Prostate gland (tissue), 2 donors: ENCODE results near the gene GMDS. TPM values are rescaled to one million over a fixed set of nuclear protein-coding genes. Genes with fewer than 3 reads are reported as not detected.

Experiments
- DNase-seq: peaks from one replicate; pipeline ENCODE4 v3.0.0-alpha.2; 2019; ENCODE audit warnings: low spot score
- H3K27ac ChIP-seq, 2 donors: fragments of 200-600 bp; sonication (generic); 2 replicates each; pipeline ENCODE4 v1.5.1; 2017 to 2019
- H3K27me3 ChIP-seq: fragments of 200-600 bp; sonication (generic); replicated peaks from 2 replicates; pipeline ENCODE4 v1.5.1; 2019; ENCODE audit not compliant: insufficient read depth
- H3K36me3 ChIP-seq, 2 donors: fragments of 200-600 bp; sonication (generic); 1 replicate in 1 of 2; 2 replicates in 1 of 2; pipeline versions ENCODE4 v1.5.1 to v1.8.1; 2017 to 2019
- H3K4me1 ChIP-seq: fragments of 200-600 bp; sonication (generic); replicated peaks from 2 replicates; pipeline ENCODE4 v1.5.1; 2019
- H3K4me3 ChIP-seq, 2 donors: fragments of 200-600 bp; sonication (generic); 2 replicates each; pipeline ENCODE4 v1.5.1; 2017 to 2019
- H3K9me3 ChIP-seq: fragments of 200-600 bp; sonication (generic); 2 replicates; pipeline ENCODE4 v1.5.1; 2017
- POLR2A ChIP-seq: fragments of 450-650 bp; IDR thresholded peaks from one replicate; pipeline ENCODE4 v1.6.1; 2016; ENCODE audit warnings: antibody characterized with exemption, mild to moderate bottlenecking
- POLR2AphosphoS5 ChIP-seq: sonication (generic); formaldehyde crosslinking; IDR thresholded peaks from one replicate; pipeline ENCODE4 v1.6.1; 2017; ENCODE audit warnings: antibody characterized with exemption
- WGBS: methylation state at CpG from one replicate; pipeline ENCODE4 v1.1.5; 2018; 5-methylcytosine and 5-hydroxymethylcytosine counted together
- intact Hi-C: fragments of 100-400 bp; cut with DNase I; formaldehyde crosslinking; loops from one replicate; pipeline ENCODE4 v1.14.2; 2022
- total RNA-seq, 2 donors: library from RNA; depleted of rRNA; stranded (reverse); fragments of >200 nt; gene quantifications; one replicate each; pipeline ENCODE4 v1.1.0, GENCODE V29; 2016
- TF ChIP-seq, protein P1 (sequence below), 4 experiments: fragments of 200-600 bp in 2 of 4; fragments of 450-650 bp in 2 of 4; sonication (generic) in 2 of 4; IDR thresholded peaks; 1 replicate in 3 of 4; 2 replicates in 1 of 4; pipeline ENCODE4 v1.5.1; 2016 to 2019; ENCODE audit warnings: antibody characterized with exemption in 4 of 4, mild to moderate bottlenecking in 2 of 4, moderate library complexity in 2 of 4

The GMDS gene
- total RNA-seq, 2 donors from 2014 or later = 24.9 to 29.9 TPM

DNA sequence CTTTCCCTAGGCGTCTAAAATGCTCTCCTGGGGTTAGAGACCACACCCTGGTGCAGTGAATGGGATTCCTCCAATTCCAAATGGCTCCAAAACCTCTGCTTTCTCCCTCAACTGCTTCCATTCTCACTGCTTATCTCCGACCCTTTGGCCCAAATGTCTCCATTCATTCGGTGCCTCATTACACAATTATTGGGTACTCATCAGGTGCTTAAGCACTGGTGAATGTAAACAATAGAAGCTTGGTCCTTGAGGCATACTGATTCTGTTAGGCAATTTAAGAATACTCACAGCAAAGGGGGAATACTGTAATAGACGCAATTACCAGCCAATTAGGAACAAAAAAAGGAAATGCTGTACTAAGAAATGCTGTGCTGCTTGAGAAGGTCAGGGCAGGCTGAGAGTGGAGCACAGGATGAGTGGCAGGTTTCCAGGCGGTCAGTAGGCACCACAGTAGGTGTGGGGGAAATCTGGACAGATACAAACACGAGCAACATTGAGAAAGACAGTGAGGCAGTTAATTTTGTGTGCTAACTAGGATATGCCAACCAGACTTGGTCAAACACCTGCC, 23.0 kb downstream of the GMDS start:
- WGBS = 48% methylated on average over 6 of the region's 6 CpGs
- TF ChIP-seq POLR2A (no peak), POLR2AphosphoS5 (no peak)
- TF ChIP-seq, protein P1, sequence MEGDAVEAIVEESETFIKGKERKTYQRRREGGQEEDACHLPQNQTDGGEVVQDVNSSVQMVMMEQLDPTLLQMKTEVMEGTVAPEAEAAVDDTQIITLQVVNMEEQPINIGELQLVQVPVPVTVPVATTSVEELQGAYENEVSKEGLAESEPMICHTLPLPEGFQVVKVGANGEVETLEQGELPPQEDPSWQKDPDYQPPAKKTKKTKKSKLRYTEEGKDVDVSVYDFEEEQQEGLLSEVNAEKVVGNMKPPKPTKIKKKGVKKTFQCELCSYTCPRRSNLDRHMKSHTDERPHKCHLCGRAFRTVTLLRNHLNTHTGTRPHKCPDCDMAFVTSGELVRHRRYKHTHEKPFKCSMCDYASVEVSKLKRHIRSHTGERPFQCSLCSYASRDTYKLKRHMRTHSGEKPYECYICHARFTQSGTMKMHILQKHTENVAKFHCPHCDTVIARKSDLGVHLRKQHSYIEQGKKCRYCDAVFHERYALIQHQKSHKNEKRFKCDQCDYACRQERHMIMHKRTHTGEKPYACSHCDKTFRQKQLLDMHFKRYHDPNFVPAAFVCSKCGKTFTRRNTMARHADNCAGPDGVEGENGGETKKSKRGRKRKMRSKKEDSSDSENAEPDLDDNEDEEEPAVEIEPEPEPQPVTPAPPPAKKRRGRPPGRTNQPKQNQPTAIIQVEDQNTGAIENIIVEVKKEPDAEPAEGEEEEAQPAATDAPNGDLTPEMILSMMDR (IDR thresholded peaks at IDR 0.05) = no peak
- intact Hi-C loops = no loop called here
- Histone ChIP-seq H3K4me3 (peak overlapping the region; percentile 22 to 27), H3K4me1 (no peaks in the 10 kb centered on the region), H3K27ac (peak overlapping the region in 1 of 2 donors; percentile 60), H3K27me3 (no peaks in the 10 kb centered on the region), H3K36me3 (no peaks in the 10 kb centered on the region), H3K9me3 (no peaks in the 10 kb centered on the region)
- DNase-seq = no peak

DNA sequence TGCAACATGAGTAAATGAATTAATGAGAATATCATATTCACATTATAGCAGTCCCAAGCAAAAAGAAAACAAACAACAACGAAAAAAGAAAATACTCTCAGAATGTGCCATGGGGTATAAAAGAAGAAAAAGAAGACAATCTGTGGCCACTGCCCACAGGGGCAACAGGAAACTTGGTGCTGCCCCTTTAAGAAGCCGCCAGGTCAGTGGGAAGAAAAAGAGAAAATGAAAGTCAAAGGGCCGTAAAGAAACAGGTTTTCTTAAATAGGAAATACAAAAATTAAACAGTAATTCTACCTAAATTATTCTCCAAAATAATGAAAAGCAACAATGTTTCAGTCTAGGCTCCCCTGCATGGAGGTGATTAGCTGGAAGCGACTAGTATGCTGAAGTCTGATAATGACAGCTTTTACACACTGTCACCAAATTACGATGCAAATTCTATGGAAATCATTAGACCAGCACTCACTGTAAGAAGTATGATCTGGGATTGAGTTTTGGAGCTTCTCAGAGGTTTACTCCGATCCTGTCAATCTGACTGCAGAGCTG, 23.6 kb downstream of the GMDS start:
- H3K9me3 ChIP-seq = no peaks in the 10 kb centered on the region
- no peak for TF ChIP-seq POLR2A
- H3K4me1 ChIP-seq = no peaks in the 10 kb centered on the region
- no peaks in the 10 kb centered on the region for H3K27me3 ChIP-seq
- DNase-seq = no peak
- intact Hi-C loops = no loop called here
- WGBS = 41% methylated on average over 6 of the region's 6 CpGs
- peak overlapping the region; percentile 22 to 27 for H3K4me3 ChIP-seq
- no peaks in the 10 kb centered on the region for H3K36me3 ChIP-seq
- peak overlapping the region in 1 of 2 donors; percentile 60 for H3K27ac ChIP-seq

DNA sequence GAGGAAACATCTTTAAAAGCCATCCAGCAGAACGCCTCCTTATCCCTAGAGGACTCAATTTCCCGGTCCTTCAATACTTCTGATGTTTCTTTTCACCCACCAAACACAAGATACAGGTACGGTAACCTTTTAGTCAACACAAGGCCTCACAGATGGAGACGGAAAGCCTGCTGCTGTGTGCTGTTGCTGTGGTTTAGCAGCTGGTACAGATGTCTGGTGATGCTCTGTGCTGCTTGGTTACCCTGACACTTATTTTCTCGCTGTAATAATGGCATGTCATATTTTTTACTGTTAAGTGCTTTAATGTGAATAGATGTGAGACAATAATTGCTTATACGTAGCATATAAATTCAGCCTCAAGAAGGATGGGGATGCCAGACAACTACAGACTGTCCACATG, 25.3 kb downstream of the GMDS start:
- TF ChIP-seq POLR2AphosphoS5 (no peak), POLR2A (no peak)
- TF ChIP-seq, protein P1 (IDR thresholded peaks at IDR 0.05) = no peak
- Histone ChIP-seq H3K27ac (no peak overlapping the region), H3K4me3 (no peak overlapping the region), H3K9me3 (no peaks in the 10 kb centered on the region), H3K27me3 (no peaks in the 10 kb centered on the region), H3K36me3 (no peaks in the 10 kb centered on the region), H3K4me1 (no peaks in the 10 kb centered on the region)
- 95% methylated on average over 6 of the region's 6 CpGs for WGBS
- no peak for DNase-seq
- intact Hi-C loops = no loop called here

DNA sequence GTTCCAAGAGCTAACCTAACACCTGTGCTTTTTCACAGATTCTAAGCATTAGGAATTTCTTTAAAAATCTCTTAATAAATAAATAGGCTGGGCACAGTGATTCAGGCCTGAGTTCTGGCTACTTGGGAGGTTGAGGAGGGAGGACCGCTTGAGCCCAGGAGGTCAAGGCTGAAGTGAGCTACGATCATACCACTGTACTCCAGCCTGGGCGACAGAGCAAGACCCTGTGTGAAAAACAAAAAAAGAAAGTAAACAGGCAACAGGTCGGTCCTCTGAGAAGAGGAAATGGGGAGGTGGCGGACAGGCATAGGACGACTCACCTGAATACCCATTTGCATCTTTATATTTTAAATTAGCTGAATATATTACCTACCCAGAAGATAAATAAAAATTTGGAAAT, 26.5 kb downstream of the GMDS start:
- Histone ChIP-seq H3K9me3 (no peaks in the 10 kb centered on the region), H3K4me3 (no peak overlapping the region), H3K4me1 (no peaks in the 10 kb centered on the region), H3K27ac (no peak overlapping the region), H3K27me3 (no peaks in the 10 kb centered on the region), H3K36me3 (no peaks in the 10 kb centered on the region)
- intact Hi-C loops = no loop called here
- TF ChIP-seq, protein P1 (IDR thresholded peaks at IDR 0.05) = no peak
- no peak for TF ChIP-seq POLR2AphosphoS5
- no peak for TF ChIP-seq POLR2A
- WGBS = 94% methylated on average over 6 of the region's 6 CpGs
- no peak for DNase-seq

DNA sequence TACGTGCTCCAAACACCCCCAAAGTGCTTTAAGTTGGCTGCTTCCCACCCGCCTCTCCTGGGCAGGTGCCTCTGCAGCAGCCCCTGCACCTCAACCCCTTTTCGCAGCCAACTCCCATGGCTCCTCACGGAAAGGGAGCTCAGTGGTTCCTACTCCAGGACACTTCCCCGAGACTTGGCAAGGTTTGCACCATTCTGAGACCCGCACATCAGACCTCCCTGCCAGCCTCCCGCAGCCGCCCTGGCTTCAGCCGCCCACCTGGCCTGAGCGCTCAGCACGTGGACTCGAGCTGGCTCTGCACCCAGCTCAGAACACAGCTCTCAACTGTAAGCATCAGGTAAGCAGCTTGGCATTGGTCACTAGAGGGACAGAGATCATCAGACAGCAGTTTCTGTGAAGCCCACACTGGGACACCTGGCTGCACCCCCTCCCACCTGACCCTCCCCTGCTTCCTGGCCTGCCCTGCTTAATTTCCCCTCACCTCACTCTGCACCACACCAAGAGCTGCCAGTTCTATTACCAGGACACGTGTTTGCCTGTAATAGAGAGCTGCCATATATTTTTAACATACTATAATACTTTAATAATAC, 28.5 kb downstream of the GMDS start:
- Histone ChIP-seq H3K4me1 (no peaks in the 10 kb centered on the region), H3K27ac (no peak overlapping the region), H3K36me3 (no peaks in the 10 kb centered on the region), H3K27me3 (no peaks in the 10 kb centered on the region), H3K9me3 (no peaks in the 10 kb centered on the region), H3K4me3 (no peak overlapping the region)
- DNase-seq = no peak
- 93% methylated on average over 13 of the region's 13 CpGs for WGBS
- intact Hi-C loops = no loop called here
- TF ChIP-seq, protein P1 (IDR thresholded peaks at IDR 0.05) = no peak
- TF ChIP-seq POLR2AphosphoS5 (no peak), POLR2A (no peak)
